GM12878 (cell line): ENCODE measurements around the gene CREBRF. TPM values are rescaled to one million over a fixed set of nuclear protein-coding genes. Genes with fewer than 3 reads are reported as not detected.

Experiments
- ATAC-seq: fragments of 200-7000 bp; cut with Tn5 transposase; 3 replicates; pipeline ENCODE4 v1.9.1; 2020; ENCODE audit warnings: mild to moderate bottlenecking, moderate library complexity
- BruUV-seq: library from RNA; stranded (reverse); fragments of 400-500 nt; replicated peaks from 2 replicates; lab custom pipeline; 2021; lab: Mats Ljungman, UMichigan
- CTCF ChIA-PET: fragments of 300-600 bp; sonication (Branson Sonifier 250); formaldehyde crosslinking; extraction: SDS; loops from one replicate; lab custom pipeline; 2021; ENCODE audit warnings: inconsistent platforms; lab: Yijun Ruan, JAX
- POLR2A ChIA-PET: fragments of 350-600 bp; formaldehyde crosslinking; extraction: SDS; loops from one replicate; lab custom pipeline; 2021; ENCODE audit warnings: inconsistent platforms; lab: Charles Lee
- RAD21 ChIA-PET: fragments of 300-600 bp; sonication (Branson Sonifier 250); formaldehyde crosslinking; loops from one replicate; lab custom pipeline; 2023; ENCODE audit warnings: antibody characterized with exemption; ENCODE audit not compliant: unreplicated experiment; lab: Charles Lee
- SMC1A ChIA-PET: fragments of 300-600 bp; sonication (Branson Sonifier 250); formaldehyde crosslinking; loops from one replicate; lab custom pipeline; 2023; ENCODE audit not compliant: unreplicated experiment, uncharacterized antibody; lab: Charles Lee
- DNase-seq: peaks from one replicate; pipeline ENCODE4 v3.0.0-alpha.2; 2011; ENCODE audit warnings: low read depth, low spot score
- FAIRE-seq: peaks from 3 replicates; lab custom pipeline; 2011; peaks lifted over from hg19 to GRCh38; lab: Jason Lieb, UNC
- H2AFZ ChIP-seq: 2 replicates; pipeline ENCODE4 v1.6.0; 2011; ENCODE audit warnings: low read depth, low read length, control low read depth; ENCODE audit not compliant: control insufficient read depth
- H3K27ac ChIP-seq: 2 replicates; pipeline ENCODE4 v1.5.1; 2011; ENCODE audit warnings: control low read depth; ENCODE audit not compliant: control insufficient read depth, insufficient read depth
- H3K27me3 ChIP-seq, 2 experiments: replicated peaks in 1 of 2; 2 replicates each; pipeline versions ENCODE4 v1.6.0 to v1.6.1; 2011; ENCODE audit warnings: low read length in 1 of 2; ENCODE audit not compliant: control insufficient read depth in 2 of 2, insufficient read depth in 2 of 2
- H3K36me3 ChIP-seq, 2 experiments: 2 replicates each; pipeline ENCODE4 v1.5.1; 2011; ENCODE audit warnings: low read length in 1 of 2; ENCODE audit not compliant: control insufficient read depth in 2 of 2, insufficient read depth in 2 of 2
- H3K4me1 ChIP-seq: 2 replicates; pipeline ENCODE4 v1.6.1; 2011; ENCODE audit warnings: mild to moderate bottlenecking, low read length, moderate library complexity, mixed read lengths; ENCODE audit not compliant: control insufficient read depth, insufficient read depth
- H3K4me2 ChIP-seq: 2 replicates; pipeline ENCODE4 v1.6.0; 2011; ENCODE audit warnings: control low read depth; ENCODE audit not compliant: control insufficient read depth, insufficient read depth
- H3K4me3 ChIP-seq: fragments of 200-600 bp; sonication (generic); 2 replicates; pipeline ENCODE4 v1.5.1; 2016
- H3K79me2 ChIP-seq: 2 replicates; pipeline ENCODE4 v1.6.0; 2011; ENCODE audit warnings: low read length; ENCODE audit not compliant: control insufficient read depth, insufficient read depth
- H3K9ac ChIP-seq: 2 replicates; pipeline ENCODE4 v1.8.0; 2011; ENCODE audit warnings: low read length, control low read depth, mixed read lengths; ENCODE audit not compliant: control insufficient read depth, insufficient read depth
- H3K9me3 ChIP-seq: replicated peaks from 3 replicates; pipeline ENCODE4 v1.5.1; 2011; ENCODE audit warnings: mild to moderate bottlenecking, low read length; ENCODE audit not compliant: control insufficient read depth, insufficient read depth
- H4K20me1 ChIP-seq: 2 replicates; pipeline ENCODE4 v1.6.0; 2011; ENCODE audit not compliant: control insufficient read depth, insufficient read depth
- CBFB ChIP-seq: IDR thresholded peaks from 2 replicates; pipeline ENCODE4 v1.6.1; 2016; ENCODE audit warnings: antibody characterized with exemption, low read depth
- CEBPB ChIP-seq, 2 experiments: fragments of 150-350 bp in 1 of 2; IDR thresholded peaks; 2 replicates each; pipeline ENCODE4 v1.6.1; 2012 to 2014; ENCODE audit warnings: low read depth in 2 of 2, low read length in 2 of 2, borderline replicate concordance in 1 of 2, inconsistent platforms in 1 of 2
- MTA2 ChIP-seq: fragments of 450-650 bp; IDR thresholded peaks from 2 replicates; pipeline ENCODE4 v1.6.1; 2016; ENCODE audit warnings: low read depth, mild to moderate bottlenecking, moderate library complexity
- SMAD5 ChIP-seq: IDR thresholded peaks from 2 replicates; pipeline ENCODE4 v1.6.1; 2016; ENCODE audit warnings: antibody characterized with exemption, low read depth
- WGBS: methylation state at CpG from one replicate; pipeline ENCODE4 v1.1.6; 2016; ENCODE audit warnings: low lambda C conversion rate; ENCODE audit not compliant: insufficient replicate concordance, insufficient coverage; ENCODE audit errors: missing lambda C conversion rate; 5-methylcytosine and 5-hydroxymethylcytosine counted together
- in situ Hi-C: fragments of 300-500 bp; cut with MboI; formaldehyde crosslinking; loops from 9 replicates; pipeline ENCODE4 v1.14.3; 2018; ENCODE audit warnings: mixed read lengths
- intact Hi-C: fragments of 100-400 bp; cut with micrococcal nuclease; formaldehyde crosslinking; loops from one replicate; pipeline ENCODE4 v1.14.2; 2022; ENCODE audit not compliant: unreplicated experiment
- polyA plus RNA-seq, 11 experiments: library from polyadenylated mRNA; depleted of rRNA in 4 of 11; unstranded in 6 of 11; stranded (reverse) in 5 of 11; fragments of >200 nt; fragmentation: Nextera tagmentation in 4 of 11; fragmentation: Illumina TruSeq in 1 of 11; extraction: Ambion mirVana in 4 of 11; extraction: Trizol in 1 of 11; gene quantifications; 1 replicate in 1 of 11; 2 replicates in 10 of 11; pipeline versions ENCODE4 v1.2.1 to v1.2.3, GENCODE V29; 2011 to 2016; ENCODE audit warnings: inconsistent platforms in 2 of 11, missing spikeins in 2 of 11, low read depth in 1 of 11
- total RNA-seq, 4 experiments: library from RNA; depleted of rRNA in 3 of 4; stranded (reverse); fragments of >200 nt in 3 of 4; fragmentation: Illumina TruSeq in 1 of 4; extraction: Trizol in 1 of 4; gene quantifications; 2 replicates each; pipeline versions ENCODE4 v1.2.1 to v1.2.3, GENCODE V29; 2013 to 2021
- TF ChIP-seq, protein P1 (sequence below): fragments of 450-650 bp; IDR thresholded peaks from 2 replicates; pipeline ENCODE4 v1.6.1; 2016; ENCODE audit warnings: mild to moderate bottlenecking

CREBRF gene
- total and polyA plus RNA-seq, 10 of the 15 experiments (the other 5 are each of a cell fraction or from before 2014, with no cell fraction given) = 1.2 to 12.7 (median 3.9) TPM

DNA sequence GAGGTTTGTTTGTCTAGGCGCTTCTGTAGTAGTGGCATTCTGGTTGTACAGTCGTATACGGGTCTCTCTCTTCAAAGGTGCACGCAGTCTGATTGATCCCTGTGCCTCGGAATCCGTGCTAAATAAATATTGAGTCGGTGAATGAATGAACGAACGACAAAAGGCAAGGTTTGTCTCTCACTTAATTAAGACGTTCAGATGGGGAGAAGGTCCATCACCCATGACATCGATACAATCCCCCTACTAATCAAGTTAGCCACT lies 500 bp upstream of the CREBRF start:
- Histone ChIP-seq H2AFZ (peak overlapping the region; percentile 95), H3K4me1 (peaks cover 25% of the 10 kb centered on the region), H3K27ac (peak overlapping the region; percentile 54), H3K36me3 (no peaks in the 10 kb centered on the region; a peak in 1 of 4 replicates), H3K9ac (peak overlapping the region; percentile 73), H3K4me2 (peak overlapping the region; percentile 93), H3K27me3 (no peaks in the 10 kb centered on the region), H3K4me3 (peak overlapping the region; percentile 64), H3K79me2 (peaks cover 14% of the 10 kb centered on the region), H4K20me1 (no peaks in the 10 kb centered on the region), H3K9me3 (no peaks in the 10 kb centered on the region)
- WGBS = under 1% methylated on average over 11 of the region's 11 CpGs
- ATAC-seq (no peak), DNase-seq (no peak), FAIRE-seq (no peak)
- intact Hi-C loops (loop anchor here (10.0 kb wide), 1 partner anchor 281 kb away; the partner anchor contains the start of gene DUSP1), in situ Hi-C loops (no loop called here)
- BruUV-seq = TSS peak; percentile 98
- no peak for TF ChIP-seq CBFB
- TF ChIP-seq, protein P1, sequence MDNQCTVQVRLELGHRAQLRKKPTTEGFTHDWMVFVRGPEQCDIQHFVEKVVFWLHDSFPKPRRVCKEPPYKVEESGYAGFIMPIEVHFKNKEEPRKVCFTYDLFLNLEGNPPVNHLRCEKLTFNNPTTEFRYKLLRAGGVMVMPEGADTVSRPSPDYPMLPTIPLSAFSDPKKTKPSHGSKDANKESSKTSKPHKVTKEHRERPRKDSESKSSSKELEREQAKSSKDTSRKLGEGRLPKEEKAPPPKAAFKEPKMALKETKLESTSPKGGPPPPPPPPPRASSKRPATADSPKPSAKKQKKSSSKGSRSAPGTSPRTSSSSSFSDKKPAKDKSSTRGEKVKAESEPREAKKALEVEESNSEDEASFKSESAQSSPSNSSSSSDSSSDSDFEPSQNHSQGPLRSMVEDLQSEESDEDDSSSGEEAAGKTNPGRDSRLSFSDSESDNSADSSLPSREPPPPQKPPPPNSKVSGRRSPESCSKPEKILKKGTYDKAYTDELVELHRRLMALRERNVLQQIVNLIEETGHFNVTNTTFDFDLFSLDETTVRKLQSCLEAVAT = peak; percentile 55; the same call in 1 of the 2 replicates
- TF ChIP-seq MTA2 = no peak
- no peak for TF ChIP-seq SMAD5
- no peak for TF ChIP-seq CEBPB (IDR thresholded peaks at IDR 0.05; ENCODE audit: borderline replicate concordance in 1 of 2, low read depth in 2 of 2, low read length in 2 of 2)
- ChIA-PET CTCF (no interaction called here), SMC1A (interaction anchor here (0.6 to 1.9 kb wide), 4 partner anchors 21 to 71 kb away, joined by 3 to 14 read pairs (median 6); no protein-coding TSS in a partner anchor), RAD21 (interaction anchor here (1.0 to 1.9 kb wide), 2 partner anchors 20 to 868 kb away, joined by 3 to 5 read pairs; no protein-coding TSS in a partner anchor), POLR2A (interaction anchor here (1.5 kb wide), 2 partner anchors 17 to 71 kb away, joined by 4 to 6 read pairs; partner anchors contain the start of gene ATP6V0E1)
